ENCODE data around the gene SLC2A2. TPM values are rescaled to one million over a fixed set of nuclear protein-coding genes. Genes with fewer than 3 reads are reported as not detected.

Gene SLC2A2
- polyA plus RNA-seq, 4 donors: 9.7 to 23.3 (median 12.7) TPM

DNA sequence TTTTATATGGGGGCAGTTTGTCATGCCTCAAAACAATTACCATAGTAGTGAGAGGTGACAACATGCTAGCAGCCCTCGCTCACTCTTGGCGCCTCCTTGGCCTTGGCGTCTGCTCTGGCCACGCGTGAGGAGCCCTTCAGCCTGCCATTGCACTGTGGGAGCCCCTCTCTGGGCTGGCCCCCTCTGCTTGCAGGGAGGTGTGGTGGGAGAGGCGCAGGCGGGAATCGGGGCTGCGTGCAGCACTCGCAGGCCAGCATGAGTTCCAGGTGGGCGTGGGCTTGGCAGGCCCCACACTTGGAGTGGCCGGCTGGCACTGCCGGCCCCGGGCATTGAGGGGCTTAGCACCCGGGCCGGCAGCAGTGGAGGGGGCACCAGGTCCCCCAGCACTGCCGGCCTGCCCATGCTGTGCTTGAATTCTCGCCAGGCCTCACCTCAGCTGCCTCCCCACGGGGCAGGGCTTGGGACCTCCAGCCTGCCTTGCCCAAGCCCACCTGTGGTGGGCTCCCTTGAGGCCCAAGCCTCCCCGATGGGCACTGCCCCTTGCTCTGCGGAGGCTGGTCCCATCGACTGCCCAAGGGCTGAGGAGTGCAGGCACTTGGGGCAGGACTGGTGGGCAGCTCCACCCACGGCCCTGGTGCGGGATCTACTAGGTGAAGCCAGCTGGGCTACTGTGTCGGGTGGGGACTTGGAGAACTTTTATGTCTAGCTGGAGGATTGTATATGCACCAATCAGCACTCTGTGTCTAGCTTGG is 79.3 kb downstream of the SLC2A2 start:
- DNase-seq (ENCODE audit: low read depth in 4 of 4, low spot score in 2 of 4): no peak

Other genes with a start within 250 kb of the SLC2A2 start
- gene RPL22L1, start 156.5 kb downstream of the SLC2A2 start, polyA plus RNA-seq (ENCODE audit: insufficient read length in 4 of 4): 100 to 1,000 TPM in 1 of 4 donors, 10 to 100 TPM in 3; 42.7 to 101 (median 68.8) TPM
- gene EIF5A2, start 118.1 kb downstream of the SLC2A2 start, polyA plus RNA-seq (ENCODE audit: insufficient read length in 4 of 4): 1 to 10 TPM; 4.2 to 9.1 (median 6.9) TPM